A549 (cell line): ENCODE measurements around the gene EBI3. TPM values are rescaled to one million over a fixed set of nuclear protein-coding genes. Genes with fewer than 3 reads are reported as not detected.

Experiments
- ATAC-seq, 2 experiments: fragments of 200-7000 bp in 1 of 2; fragments of >200 bp in 1 of 2; cut with Nextera tagmentation in 1 of 2; cut with Tn5 transposase in 1 of 2; 3 replicates each; pipeline versions ENCODE4 v1.8.0 to v1.9.1; 2018 to 2020; ENCODE audit warnings: mild to moderate bottlenecking in 1 of 2, moderate library complexity in 1 of 2
- CTCF ChIA-PET: fragments of 300-600 bp; sonication (Branson Sonifier 250); formaldehyde crosslinking; extraction: SDS; loops from one replicate; lab custom pipeline; 2021; ENCODE audit warnings: antibody characterized with exemption, inconsistent platforms; lab: Yijun Ruan, JAX
- POLR2A ChIA-PET: fragments of 350-600 bp; formaldehyde crosslinking; extraction: SDS; loops from one replicate; lab custom pipeline; 2021; ENCODE audit warnings: antibody characterized with exemption, inconsistent platforms; lab: Yijun Ruan, JAX
- DNase-seq, 2 experiments: peaks; one replicate each; pipeline versions ENCODE4 v3.0.0 to v3.0.0-alpha.2; 2011 to 2016; ENCODE audit warnings: low read depth in 1 of 2, low spot score in 1 of 2
- FAIRE-seq: peaks from 2 replicates; lab custom pipeline; 2011; peaks lifted over from hg19 to GRCh38; lab: Jason Lieb, UNC
- H3K27ac ChIP-seq, 2 experiments: fragments of >200 bp; sonication (Bioruptor Twin); formaldehyde crosslinking; 3 replicates each; pipeline ENCODE4 v1.5.1; 2016 to 2017
- H3K4me1 ChIP-seq: fragments of >200 bp; sonication (Bioruptor Twin); formaldehyde crosslinking; 3 replicates; pipeline ENCODE4 v1.6.1; 2016
- H3K4me2 ChIP-seq: fragments of >200 bp; sonication (Bioruptor Twin); formaldehyde crosslinking; 3 replicates; pipeline ENCODE4 v1.6.1; 2016
- H3K4me3 ChIP-seq: fragments of >200 bp; sonication (Bioruptor Twin); formaldehyde crosslinking; 3 replicates; pipeline ENCODE4 v1.5.1; 2016
- H3K9me3 ChIP-seq: fragments of >200 bp; sonication (Bioruptor Twin); formaldehyde crosslinking; 3 replicates; pipeline ENCODE4 v1.6.1; 2016
- CBX8 ChIP-seq: fragments of 200-600 bp; sonication (generic); IDR thresholded peaks from 2 replicates; pipeline ENCODE4 v1.6.1; 2016
- CEBPB ChIP-seq, 2 experiments: fragments of >200 bp in 1 of 2; sonication (Bioruptor Twin) in 1 of 2; formaldehyde crosslinking in 1 of 2; IDR thresholded peaks; 2 replicates each; pipeline ENCODE4 v1.6.1; 2012 to 2016
- CTCF ChIP-seq: fragments of >200 bp; sonication (Bioruptor Twin); formaldehyde crosslinking; IDR thresholded peaks from 3 replicates; pipeline ENCODE4 v1.5.1; 2016
- EHMT2 ChIP-seq: fragments of 200-600 bp; sonication (generic); IDR thresholded peaks from 2 replicates; pipeline ENCODE4 v1.6.1; 2016; ENCODE audit warnings: antibody characterized with exemption, low read depth, mild to moderate bottlenecking, moderate library complexity
- EP300 ChIP-seq, 2 experiments: fragments of >200 bp; sonication (Bioruptor Twin); formaldehyde crosslinking; IDR thresholded peaks; 2 replicates in 1 of 2; 3 replicates in 1 of 2; pipeline ENCODE4 v1.6.1; 2016 to 2017
- ESRRA ChIP-seq: fragments of 150-350 bp; IDR thresholded peaks from 2 replicates; pipeline ENCODE4 v1.6.1; 2014; ENCODE audit warnings: mild to moderate bottlenecking, low read length, borderline replicate concordance
- FOSB ChIP-seq: fragments of 250-450 bp; sonication (Bioruptor Pico); IDR thresholded peaks from 2 replicates; pipeline ENCODE4 v1.5.0; 2020; ENCODE audit warnings: mild to moderate bottlenecking, moderate library complexity
- HES2 ChIP-seq: fragments of >200 bp; sonication (Bioruptor Twin); formaldehyde crosslinking; IDR thresholded peaks from 2 replicates; pipeline ENCODE4 v1.6.1; 2016
- HOXA7 ChIP-seq: fragments of 250-450 bp; sonication (Bioruptor Pico); IDR thresholded peaks from 2 replicates; pipeline ENCODE4 v1.5.0; 2020; ENCODE audit warnings: mild to moderate bottlenecking, moderate library complexity
- HOXB13 ChIP-seq: fragments of 250-450 bp; sonication (Bioruptor Pico); IDR thresholded peaks from 2 replicates; pipeline ENCODE4 v1.5.0; 2020; ENCODE audit warnings: low read depth, mild to moderate bottlenecking, moderate library complexity
- HOXB5 ChIP-seq: fragments of 250-450 bp; sonication (Bioruptor Pico); IDR thresholded peaks from 2 replicates; pipeline ENCODE4 v1.5.0; 2020; ENCODE audit warnings: mild to moderate bottlenecking, moderate library complexity
- JUNB ChIP-seq: fragments of >200 bp; sonication (Bioruptor Twin); formaldehyde crosslinking; IDR thresholded peaks from 2 replicates; pipeline ENCODE4 v1.6.1; 2016
- MAZ ChIP-seq: fragments of 150-350 bp; IDR thresholded peaks from 2 replicates; pipeline ENCODE4 v1.6.1; 2014; ENCODE audit warnings: antibody characterized with exemption, low read depth, low read length, borderline replicate concordance
- MYC ChIP-seq: IDR thresholded peaks from 2 replicates; pipeline ENCODE4 v1.6.1; 2012; ENCODE audit warnings: mild to moderate bottlenecking, inconsistent platforms, low read length, improper control_type of control experiment, borderline replicate concordance
- POLR2A ChIP-seq: IDR thresholded peaks from 2 replicates; pipeline ENCODE4 v1.6.1; 2012; ENCODE audit warnings: mild to moderate bottlenecking, low read length
- POLR2AphosphoS2 ChIP-seq: conservative IDR thresholded peaks from 2 replicates; pipeline ENCODE4 v1.6.1; 2012; ENCODE audit warnings: low read length, improper control_type of control experiment, inconsistent platforms
- RAD21 ChIP-seq, 2 experiments: fragments of >200 bp in 1 of 2; sonication (Bioruptor Twin) in 1 of 2; formaldehyde crosslinking in 1 of 2; IDR thresholded peaks in 1 of 2; conservative IDR thresholded peaks in 1 of 2; 2 replicates in 1 of 2; 3 replicates in 1 of 2; pipeline ENCODE4 v1.6.1; 2012 to 2018; ENCODE audit warnings: inconsistent platforms in 1 of 2
- REST ChIP-seq: fragments of 200-600 bp; sonication (generic); IDR thresholded peaks from 2 replicates; pipeline ENCODE4 v1.6.1; 2016; ENCODE audit warnings: antibody characterized with exemption, mild to moderate bottlenecking, moderate library complexity
- ZC3H11A ChIP-seq: fragments of 450-650 bp; IDR thresholded peaks from 2 replicates; pipeline ENCODE4 v1.6.1; 2014; ENCODE audit warnings: antibody characterized with exemption, mild to moderate bottlenecking
- ZFP36 ChIP-seq: fragments of 450-650 bp; IDR thresholded peaks from 2 replicates; pipeline ENCODE4 v1.6.1; 2014; ENCODE audit warnings: borderline replicate concordance; ENCODE audit not compliant: partially characterized antibody
- ZNF302 ChIP-seq: fragments of 250-450 bp; sonication (Bioruptor Pico); IDR thresholded peaks from 2 replicates; pipeline ENCODE4 v1.9.0; 2021; ENCODE audit warnings: inconsistent platforms, mild to moderate bottlenecking, moderate library complexity
- WGBS: methylation state at CpG from one replicate; pipeline ENCODE4 v1.1.6; 2017; ENCODE audit errors: missing lambda C conversion rate; 5-methylcytosine and 5-hydroxymethylcytosine counted together
- polyA plus RNA-seq, 4 experiments: library from polyadenylated mRNA; depleted of rRNA in 3 of 4; stranded (reverse); fragments of >200 nt; fragmentation: RNase III in 1 of 4; extraction: RNeasy Plus Mini Kit Qiagen cat#74134 plus additional on column Dnase treatment in 1 of 4; gene quantifications; 2 replicates in 3 of 4; 3 replicates in 1 of 4; pipeline ENCODE4 v1.2.3, GENCODE V29; 2011 to 2017
- TF ChIP-seq, protein P1 (sequence below): IDR thresholded peaks from 2 replicates; pipeline ENCODE4 v1.6.1; 2012

EBI3 gene
- polyA plus RNA-seq, 2 of the 4 experiments (the other 2 are of a cell fraction), result 1.1 to 3.6 TPM

DNA sequence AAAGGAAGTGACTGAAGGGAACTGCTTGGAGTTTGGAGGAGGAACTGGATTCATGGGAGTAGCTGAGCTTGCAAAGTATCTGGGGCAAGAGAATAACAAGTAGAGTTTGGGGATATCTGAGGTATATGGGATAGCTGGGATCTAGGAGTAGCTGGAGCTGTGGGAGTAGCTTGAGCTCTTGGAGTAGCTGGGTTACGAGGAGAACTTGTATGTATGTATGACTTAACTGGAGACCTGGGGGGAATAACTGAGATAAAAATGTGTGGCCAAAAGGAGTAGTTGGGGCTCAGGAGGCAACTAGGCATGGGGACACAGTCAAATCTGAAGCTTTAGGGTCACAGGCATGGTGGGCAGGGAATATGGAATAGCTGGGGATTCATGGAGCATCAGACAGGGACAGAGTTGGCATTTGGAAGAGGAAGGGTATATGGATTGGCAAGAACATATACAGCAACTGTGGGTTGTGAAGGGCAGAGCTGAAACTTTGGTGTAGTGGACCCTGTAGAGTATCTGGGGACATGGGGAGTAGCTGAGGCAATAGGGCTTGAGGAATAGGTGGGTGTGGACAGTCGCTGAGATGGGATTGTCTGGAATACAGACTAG, 28.3 kb upstream of the EBI3 start:
- ATAC-seq (no peak), DNase-seq (no peak), FAIRE-seq (no peak)
- Histone ChIP-seq H3K4me1 (peaks cover 15% of the 10 kb centered on the region; the same call in 2 of the 3 replicates), H3K27ac (no peak overlapping the region), H3K4me3 (no peak overlapping the region), H3K9me3 (no peaks in the 10 kb centered on the region), H3K4me2 (no peak overlapping the region)
- 37% methylated on average over 2 of the region's 2 CpGs for WGBS
- CTCF ChIA-PET, result interaction anchor here (0.6 to 7.0 kb wide), 19 partner anchors 8 to 642 kb away, joined by 3 to 66 read pairs (median 4); partner anchors contain the start of gene EEF2
- POLR2A ChIA-PET, result no interaction called here
- TF ChIP-seq CEBPB (IDR thresholded peaks at IDR 0.05), result no peak
- TF ChIP-seq POLR2A, result no peak

GRCh38 chr19:4201798-4202197, 27.5 kb upstream of the EBI3 start:
- TF ChIP-seq ZNF302 (CRISPR knock-in tag) (no peak), JUNB (no peak), ESRRA (no peak), EP300 (IDR thresholded peaks at IDR 0.05) (no peak), CBX8 (no peak), MAZ (no peak), REST (no peak), POLR2AphosphoS2 (no peak), ZC3H11A (no peak), MYC (no peak), ZFP36 (no peak), HOXA7 (no peak), HOXB13 (CRISPR knock-in tag) (no peak), EHMT2 (no peak), FOSB (CRISPR knock-in tag) (no peak)
- TF ChIP-seq, protein P1, sequence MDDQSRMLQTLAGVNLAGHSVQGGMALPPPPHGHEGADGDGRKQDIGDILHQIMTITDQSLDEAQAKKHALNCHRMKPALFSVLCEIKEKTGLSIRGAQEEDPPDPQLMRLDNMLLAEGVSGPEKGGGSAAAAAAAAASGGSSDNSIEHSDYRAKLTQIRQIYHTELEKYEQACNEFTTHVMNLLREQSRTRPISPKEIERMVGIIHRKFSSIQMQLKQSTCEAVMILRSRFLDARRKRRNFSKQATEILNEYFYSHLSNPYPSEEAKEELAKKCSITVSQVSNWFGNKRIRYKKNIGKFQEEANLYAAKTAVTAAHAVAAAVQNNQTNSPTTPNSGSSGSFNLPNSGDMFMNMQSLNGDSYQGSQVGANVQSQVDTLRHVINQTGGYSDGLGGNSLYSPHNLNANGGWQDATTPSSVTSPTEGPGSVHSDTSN, result no peak
- Histone ChIP-seq H3K4me3 (no peak overlapping the region), H3K4me2 (no peak overlapping the region), H3K9me3 (no peaks in the 10 kb centered on the region), H3K27ac (no peak overlapping the region), H3K4me1 (peaks cover 15% of the 10 kb centered on the region; the same call in 2 of the 3 replicates)
- no peak for ATAC-seq
- ChIA-PET POLR2A (interaction anchor here (1.0 kb wide), 1 partner anchor 216 kb away, joined by 5 read pairs; the partner anchor contains the start of gene EEF2), CTCF (interaction anchor here (0.6 to 7.0 kb wide), 14 partner anchors 12 to 643 kb away, joined by 3 to 66 read pairs (median 4); partner anchors contain the start of gene EEF2)
- DNase-seq, result no peak
- 35% methylated on average over 4 of the region's 4 CpGs for WGBS
- FAIRE-seq, result no peak

- H3K4me3 ChIP-seq, result no peak overlapping the region
- DNase-seq (peak; percentile 65 to 82), ATAC-seq (peak; percentile 80 to 85), FAIRE-seq (no peak)
- H3K27ac ChIP-seq, result peak overlapping the region in 1 of 2 experiments; percentile 84; a peak in 2 of 6 replicates
- TF ChIP-seq CTCF (peak; percentile 60), RAD21 (conservative IDR thresholded peaks at IDR 0.05 in 1 of 2, IDR thresholded peaks at IDR 0.05 in 1 of 2) (peak; percentile 68 to 70), FOSB (CRISPR knock-in tag) (no peak), JUNB (no peak), ESRRA (0 out of 2 replicates have a peak, but pooled peaks have one; percentile 39), HES2 (no peak), HOXB5 (CRISPR knock-in tag) (no peak), EHMT2 (no peak)
- H3K4me1 ChIP-seq, result peaks cover 15% of the 10 kb centered on the region
- WGBS, result 11% methylated on average over 9 of the region's 10 CpGs
- no peaks in the 10 kb centered on the region for H3K9me3 ChIP-seq
- ChIA-PET CTCF (interaction anchor here (0.6 to 3.7 kb wide), 32 partner anchors 8 to 447 kb away, joined by 3 to 45 read pairs (median 4); partner anchors contain the start of genes EEF2 and PIAS4), POLR2A (interaction anchor here (0.6 kb wide), 1 partner anchor 221 kb away, joined by 3 read pairs; the partner anchor contains the start of gene EEF2)
- H3K4me2 ChIP-seq, result peak overlapping the region; percentile 53
These were observed 22.4 kb upstream of the EBI3 start for GRCh38 chr19:4206818-4207484.
